GM12878 (cell line): ENCODE data around the gene TRAPPC4. TPM values are rescaled to one million over a fixed set of nuclear protein-coding genes. Genes with fewer than 3 reads are reported as not detected.

Experiments used
- ATAC-seq: fragments of 200-7000 bp; cut with Tn5 transposase; 3 replicates; pipeline ENCODE4 v1.9.1; 2020; ENCODE audit warnings: mild to moderate bottlenecking, moderate library complexity
- BruUV-seq: library from RNA; stranded (reverse); fragments of 400-500 nt; replicated peaks from 2 replicates; lab custom pipeline; 2021; lab: Mats Ljungman, UMichigan
- CTCF ChIA-PET: fragments of 300-600 bp; sonication (Branson Sonifier 250); formaldehyde crosslinking; extraction: SDS; loops from one replicate; lab custom pipeline; 2021; ENCODE audit warnings: inconsistent platforms; lab: Yijun Ruan, JAX
- POLR2A ChIA-PET: fragments of 350-600 bp; formaldehyde crosslinking; extraction: SDS; loops from one replicate; lab custom pipeline; 2021; ENCODE audit warnings: inconsistent platforms; lab: Charles Lee
- RAD21 ChIA-PET: fragments of 300-600 bp; sonication (Branson Sonifier 250); formaldehyde crosslinking; loops from one replicate; lab custom pipeline; 2023; ENCODE audit warnings: antibody characterized with exemption; ENCODE audit not compliant: unreplicated experiment; lab: Charles Lee
- SMC1A ChIA-PET: fragments of 300-600 bp; sonication (Branson Sonifier 250); formaldehyde crosslinking; loops from one replicate; lab custom pipeline; 2023; ENCODE audit not compliant: unreplicated experiment, uncharacterized antibody; lab: Charles Lee
- DNase-seq: peaks from one replicate; pipeline ENCODE4 v3.0.0-alpha.2; 2011; ENCODE audit warnings: low read depth, low spot score
- FAIRE-seq: peaks from 3 replicates; lab custom pipeline; 2011; peaks lifted over from hg19 to GRCh38; lab: Jason Lieb, UNC
- H2AFZ ChIP-seq: 2 replicates; pipeline ENCODE4 v1.6.0; 2011; ENCODE audit warnings: low read depth, low read length, control low read depth; ENCODE audit not compliant: control insufficient read depth
- H3K27ac ChIP-seq: 2 replicates; pipeline ENCODE4 v1.5.1; 2011; ENCODE audit warnings: control low read depth; ENCODE audit not compliant: control insufficient read depth, insufficient read depth
- H3K27me3 ChIP-seq, 2 experiments: replicated peaks in 1 of 2; 2 replicates each; pipeline versions ENCODE4 v1.6.0 to v1.6.1; 2011; ENCODE audit warnings: low read length in 1 of 2; ENCODE audit not compliant: control insufficient read depth in 2 of 2, insufficient read depth in 2 of 2
- H3K36me3 ChIP-seq, 2 experiments: 2 replicates each; pipeline ENCODE4 v1.5.1; 2011; ENCODE audit warnings: low read length in 1 of 2; ENCODE audit not compliant: control insufficient read depth in 2 of 2, insufficient read depth in 2 of 2
- H3K4me1 ChIP-seq: 2 replicates; pipeline ENCODE4 v1.6.1; 2011; ENCODE audit warnings: mild to moderate bottlenecking, low read length, moderate library complexity, mixed read lengths; ENCODE audit not compliant: control insufficient read depth, insufficient read depth
- H3K4me2 ChIP-seq: 2 replicates; pipeline ENCODE4 v1.6.0; 2011; ENCODE audit warnings: control low read depth; ENCODE audit not compliant: control insufficient read depth, insufficient read depth
- H3K4me3 ChIP-seq: fragments of 200-600 bp; sonication (generic); 2 replicates; pipeline ENCODE4 v1.5.1; 2016
- H3K79me2 ChIP-seq: 2 replicates; pipeline ENCODE4 v1.6.0; 2011; ENCODE audit warnings: low read length; ENCODE audit not compliant: control insufficient read depth, insufficient read depth
- H3K9ac ChIP-seq: 2 replicates; pipeline ENCODE4 v1.8.0; 2011; ENCODE audit warnings: low read length, control low read depth, mixed read lengths; ENCODE audit not compliant: control insufficient read depth, insufficient read depth
- H3K9me3 ChIP-seq: replicated peaks from 3 replicates; pipeline ENCODE4 v1.5.1; 2011; ENCODE audit warnings: mild to moderate bottlenecking, low read length; ENCODE audit not compliant: control insufficient read depth, insufficient read depth
- H4K20me1 ChIP-seq: 2 replicates; pipeline ENCODE4 v1.6.0; 2011; ENCODE audit not compliant: control insufficient read depth, insufficient read depth
- CHD2 ChIP-seq: IDR thresholded peaks from 2 replicates; pipeline ENCODE4 v1.6.1; 2011; ENCODE audit warnings: low read depth, low read length, improper control_type of control experiment, borderline replicate concordance
- CHD4 ChIP-seq: fragments of 200-600 bp; sonication (generic); IDR thresholded peaks from 2 replicates; pipeline ENCODE4 v1.6.1; 2016; ENCODE audit warnings: mild to moderate bottlenecking
- CTCF ChIP-seq, 3 experiments: IDR thresholded peaks in 2 of 3; conservative IDR thresholded peaks in 1 of 3; 2 replicates each; pipeline ENCODE4 v1.5.1; 2011; ENCODE audit warnings: low read depth in 3 of 3, low read length in 3 of 3, mild to moderate bottlenecking in 3 of 3, control low read depth in 2 of 3, moderate library complexity in 2 of 3, inconsistent platforms in 1 of 3, mixed read lengths in 1 of 3; ENCODE audit not compliant: control insufficient read depth in 2 of 3, insufficient read depth in 1 of 3; ENCODE audit errors: extremely low read depth in 1 of 3
- ESRRA ChIP-seq: IDR thresholded peaks from 2 replicates; pipeline ENCODE4 v1.6.1; 2012; ENCODE audit warnings: mild to moderate bottlenecking, low read length, improper control_type of control experiment
- EZH2 ChIP-seq: IDR thresholded peaks from 2 replicates; pipeline ENCODE4 v1.6.1; 2012; ENCODE audit warnings: low read depth, mild to moderate bottlenecking, control low read depth, inconsistent platforms, low read length, borderline replicate concordance; ENCODE audit not compliant: control insufficient read depth
- KDM1A ChIP-seq: fragments of 200-600 bp; sonication (generic); IDR thresholded peaks from 2 replicates; pipeline ENCODE4 v1.6.1; 2016; ENCODE audit warnings: borderline replicate concordance
- NFYB ChIP-seq: IDR thresholded peaks from 2 replicates; pipeline ENCODE4 v1.6.1; 2011; ENCODE audit warnings: low read depth, mild to moderate bottlenecking, low read length, improper control_type of control experiment, moderate library complexity; ENCODE audit not compliant: insufficient read depth
- NR2F1 ChIP-seq: fragments of 450-650 bp; conservative IDR thresholded peaks from 2 replicates; pipeline ENCODE4 v1.6.1; 2017; ENCODE audit warnings: mild to moderate bottlenecking
- PAX5 ChIP-seq: IDR thresholded peaks from 2 replicates; pipeline ENCODE4 v1.6.1; 2011; ENCODE audit warnings: low read depth, low read length, borderline replicate concordance
- RAD21 ChIP-seq: IDR thresholded peaks from 2 replicates; pipeline ENCODE4 v1.6.1; 2011; ENCODE audit warnings: mild to moderate bottlenecking, low read depth, low read length, moderate library complexity; ENCODE audit not compliant: insufficient read depth
- SMARCA5 ChIP-seq: fragments of 450-650 bp; IDR thresholded peaks from 2 replicates; pipeline ENCODE4 v1.6.1; 2017; ENCODE audit warnings: mild to moderate bottlenecking
- SMC3 ChIP-seq: IDR thresholded peaks from 2 replicates; pipeline ENCODE4 v1.6.1; 2011; ENCODE audit warnings: low read length, improper control_type of control experiment, borderline replicate concordance
- TAF1 ChIP-seq: IDR thresholded peaks from 2 replicates; pipeline ENCODE4 v1.6.1; 2011; ENCODE audit warnings: mild to moderate bottlenecking, low read depth, low read length, borderline replicate concordance
- WRNIP1 ChIP-seq: IDR thresholded peaks from 2 replicates; pipeline ENCODE4 v1.6.1; 2011; ENCODE audit warnings: low read depth, low read length, improper control_type of control experiment, borderline replicate concordance
- ZNF24 ChIP-seq: fragments of 450-650 bp; IDR thresholded peaks from 2 replicates; pipeline ENCODE4 v1.6.1; 2017; ENCODE audit warnings: antibody characterized with exemption, mild to moderate bottlenecking
- WGBS: methylation state at CpG from one replicate; pipeline ENCODE4 v1.1.6; 2016; ENCODE audit warnings: low lambda C conversion rate; ENCODE audit not compliant: insufficient replicate concordance, insufficient coverage; ENCODE audit errors: missing lambda C conversion rate; 5-methylcytosine and 5-hydroxymethylcytosine counted together
- in situ Hi-C: fragments of 300-500 bp; cut with MboI; formaldehyde crosslinking; loops from 9 replicates; pipeline ENCODE4 v1.14.3; 2018; ENCODE audit warnings: mixed read lengths
- intact Hi-C: fragments of 100-400 bp; cut with micrococcal nuclease; formaldehyde crosslinking; loops from one replicate; pipeline ENCODE4 v1.14.2; 2022; ENCODE audit not compliant: unreplicated experiment
- polyA plus RNA-seq, 11 experiments: library from polyadenylated mRNA; depleted of rRNA in 4 of 11; unstranded in 6 of 11; stranded (reverse) in 5 of 11; fragments of >200 nt; fragmentation: Nextera tagmentation in 4 of 11; fragmentation: Illumina TruSeq in 1 of 11; extraction: Ambion mirVana in 4 of 11; extraction: Trizol in 1 of 11; gene quantifications; 1 replicate in 1 of 11; 2 replicates in 10 of 11; pipeline versions ENCODE4 v1.2.1 to v1.2.3, GENCODE V29; 2011 to 2016; ENCODE audit warnings: inconsistent platforms in 2 of 11, missing spikeins in 2 of 11, low read depth in 1 of 11
- total RNA-seq, 4 experiments: library from RNA; depleted of rRNA in 3 of 4; stranded (reverse); fragments of >200 nt in 3 of 4; fragmentation: Illumina TruSeq in 1 of 4; extraction: Trizol in 1 of 4; gene quantifications; 2 replicates each; pipeline versions ENCODE4 v1.2.1 to v1.2.3, GENCODE V29; 2013 to 2021

The TRAPPC4 gene
- total and polyA plus RNA-seq, 10 of the 15 experiments (the other 5 are each of a cell fraction or from before 2014, with no cell fraction given) = 61.6 to 231 (median 98.8) TPM

- ChIA-PET CTCF (interaction anchor here (0.6 to 1.8 kb wide), 9 partner anchors 18 to 281 kb away, joined by 3 to 9 read pairs (median 4); partner anchors contain the start of gene HMBS), POLR2A (interaction anchor here (0.6 to 3.5 kb wide), 3 partner anchors 20 to 37 kb away, joined by 3 to 48 read pairs (median 3); partner anchors contain the start of gene HMBS), SMC1A (interaction anchor here (0.9 to 1.0 kb wide), 2 partner anchors 34 to 131 kb away, joined by 3 to 4 read pairs; no protein-coding TSS in a partner anchor), RAD21 (interaction anchor here (1.0 kb wide), 2 partner anchors 41 to 219 kb away, joined by 3 read pairs; no protein-coding TSS in a partner anchor)
- H3K79me2 ChIP-seq = peaks cover 10% of the 10 kb centered on the region
- H3K4me2 ChIP-seq = no peak overlapping the region
- 34% methylated on average over 4 of the region's 4 CpGs for WGBS
- H2AFZ ChIP-seq = no peak overlapping the region
- ATAC-seq (peak; percentile 71), DNase-seq (no peak), FAIRE-seq (peak; percentile 13)
- intact Hi-C loops (loop anchor here (1.0 to 5.0 kb wide), 2 partner anchors 132 to 272 kb away; no protein-coding TSS in a partner anchor), in situ Hi-C loops (no loop called here)
- no peak for TF ChIP-seq NR2F1
- TF ChIP-seq ZNF24 = 0 out of 2 replicates have a peak, but pooled peaks have one; percentile 13
- TF ChIP-seq CTCF (IDR thresholded peaks at IDR 0.05 in 2 of 3, conservative IDR thresholded peaks at IDR 0.05 in 1 of 3; ENCODE audit: control insufficient read depth in 2 of 3, extremely low read depth in 1 of 3, insufficient read depth in 1 of 3, low read depth in 3 of 3, low read length in 3 of 3) = peak; percentile 57 to 67 (median 67)
- TF ChIP-seq TAF1 = no peak
- no peak for TF ChIP-seq EZH2
- TF ChIP-seq RAD21 = peak; percentile 49
- 0 out of 2 replicates have a peak, but pooled peaks have one; percentile 31 for TF ChIP-seq SMARCA5
- 0 out of 2 replicates have a peak, but pooled peaks have one; percentile 11 for TF ChIP-seq NFYB
- peak; percentile 52; the same call in 1 of the 2 replicates for TF ChIP-seq SMC3
- TF ChIP-seq ESRRA = no peak
- TF ChIP-seq PAX5 = no peak
- TF ChIP-seq CHD2 = no peak
- no peak for TF ChIP-seq WRNIP1
- TF ChIP-seq KDM1A = no peak
- TF ChIP-seq CHD4 = no peak
- H3K4me3 ChIP-seq = no peak overlapping the region
- no peaks in the 10 kb centered on the region for H3K36me3 ChIP-seq
- no peak overlapping the region for H3K27ac ChIP-seq
- H4K20me1 ChIP-seq = no peaks in the 10 kb centered on the region
- H3K9me3 ChIP-seq = no peaks in the 10 kb centered on the region
- no peak overlapping the region for H3K9ac ChIP-seq
- no peaks in the 10 kb centered on the region for H3K4me1 ChIP-seq
- no TSS peak for BruUV-seq
- no peaks in the 10 kb centered on the region for H3K27me3 ChIP-seq
Observed at GRCh38 chr11:119065369-119065768, 46.8 kb downstream of the TRAPPC4 start.
